OCI-LY3 (cell line): ENCODE measurements around the gene DTD1.

ENCODE experiments used
- CTCF ChIP-seq: fragments of 200-600, 300-600 bp; sonication (generic); IDR thresholded peaks from 2 replicates; pipeline ENCODE4 v1.5.1; 2014; ENCODE audit warnings: antibody characterized with exemption, low read length, low read depth
- EZH2phosphoT487 ChIP-seq: fragments of 200-600 bp; shearing (Covaris generic); IDR thresholded peaks from 2 replicates; pipeline ENCODE4 v1.6.1; 2018; ENCODE audit warnings: antibody characterized with exemption, mixed run types, low read depth

GRCh38 chr20:18639501-18639979 lies 51.7 kb downstream of the DTD1 start:
- TF ChIP-seq CTCF (no peak), EZH2phosphoT487 (no peak)
